ENCODE results near the gene PLXNA1. TPM values are rescaled to one million over a fixed set of nuclear protein-coding genes. Genes with fewer than 3 reads are reported as not detected.
A peak's percentile ranks its signal among the peaks of the same experiment; 100 is the strongest.

The PLXNA1 gene
- total RNA-seq, 1 donor: 107 TPM

DNA sequence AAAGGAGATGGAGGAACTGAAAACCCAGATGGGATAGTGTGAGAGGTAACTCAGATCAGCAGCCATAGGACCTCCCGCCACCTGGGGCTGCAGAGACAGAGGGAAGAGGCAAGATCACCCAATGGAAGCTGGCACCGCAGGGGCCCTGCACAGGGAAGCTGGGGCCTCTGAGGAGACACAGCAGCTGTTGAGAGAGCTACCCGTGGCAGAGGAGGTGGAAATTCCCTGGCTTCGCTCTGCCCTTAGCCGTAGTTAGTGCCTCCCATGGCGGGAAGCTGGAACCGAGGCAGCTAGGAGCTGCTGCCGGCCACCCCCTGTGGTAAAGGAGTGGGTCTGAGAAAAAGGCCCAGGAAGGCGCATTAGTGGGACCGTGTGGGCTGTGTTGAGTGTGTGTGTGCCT lies 18.0 kb upstream of the PLXNA1 start:
- DNase-seq (ENCODE audit: insufficient read length, low spot score, missing footprints): no peak
- Histone ChIP-seq H3K4me3 (ENCODE audit: insufficient read depth, low read length) (no peak overlapping the region), H3K4me1 (ENCODE audit: insufficient read depth, low read length) (peaks cover 35% of the 10 kb centered on the region), H3K27ac (ENCODE audit: low read depth, low read length) (no peak overlapping the region), H3K36me3 (ENCODE audit: insufficient read depth, low read length) (no peaks in the 10 kb centered on the region), H3K79me2 (ENCODE audit: insufficient read depth, low read length) (no peaks in the 10 kb centered on the region), H3K9me3 (ENCODE audit: low read depth, low read length) (no peaks in the 10 kb centered on the region), H3K4me2 (ENCODE audit: insufficient read depth, low read length) (no peak overlapping the region), H2AFZ (ENCODE audit: low read length) (no peak overlapping the region), H3K27me3 (ENCODE audit: insufficient read depth, low read length) (no peaks in the 10 kb centered on the region), H4K20me1 (ENCODE audit: insufficient read depth, low read length) (no peaks in the 10 kb centered on the region)
- TF ChIP-seq, protein P1, sequence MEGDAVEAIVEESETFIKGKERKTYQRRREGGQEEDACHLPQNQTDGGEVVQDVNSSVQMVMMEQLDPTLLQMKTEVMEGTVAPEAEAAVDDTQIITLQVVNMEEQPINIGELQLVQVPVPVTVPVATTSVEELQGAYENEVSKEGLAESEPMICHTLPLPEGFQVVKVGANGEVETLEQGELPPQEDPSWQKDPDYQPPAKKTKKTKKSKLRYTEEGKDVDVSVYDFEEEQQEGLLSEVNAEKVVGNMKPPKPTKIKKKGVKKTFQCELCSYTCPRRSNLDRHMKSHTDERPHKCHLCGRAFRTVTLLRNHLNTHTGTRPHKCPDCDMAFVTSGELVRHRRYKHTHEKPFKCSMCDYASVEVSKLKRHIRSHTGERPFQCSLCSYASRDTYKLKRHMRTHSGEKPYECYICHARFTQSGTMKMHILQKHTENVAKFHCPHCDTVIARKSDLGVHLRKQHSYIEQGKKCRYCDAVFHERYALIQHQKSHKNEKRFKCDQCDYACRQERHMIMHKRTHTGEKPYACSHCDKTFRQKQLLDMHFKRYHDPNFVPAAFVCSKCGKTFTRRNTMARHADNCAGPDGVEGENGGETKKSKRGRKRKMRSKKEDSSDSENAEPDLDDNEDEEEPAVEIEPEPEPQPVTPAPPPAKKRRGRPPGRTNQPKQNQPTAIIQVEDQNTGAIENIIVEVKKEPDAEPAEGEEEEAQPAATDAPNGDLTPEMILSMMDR (IDR thresholded peaks at IDR 0.05; ENCODE audit: extremely low read depth, low read depth, low read length): no peak

DNA sequence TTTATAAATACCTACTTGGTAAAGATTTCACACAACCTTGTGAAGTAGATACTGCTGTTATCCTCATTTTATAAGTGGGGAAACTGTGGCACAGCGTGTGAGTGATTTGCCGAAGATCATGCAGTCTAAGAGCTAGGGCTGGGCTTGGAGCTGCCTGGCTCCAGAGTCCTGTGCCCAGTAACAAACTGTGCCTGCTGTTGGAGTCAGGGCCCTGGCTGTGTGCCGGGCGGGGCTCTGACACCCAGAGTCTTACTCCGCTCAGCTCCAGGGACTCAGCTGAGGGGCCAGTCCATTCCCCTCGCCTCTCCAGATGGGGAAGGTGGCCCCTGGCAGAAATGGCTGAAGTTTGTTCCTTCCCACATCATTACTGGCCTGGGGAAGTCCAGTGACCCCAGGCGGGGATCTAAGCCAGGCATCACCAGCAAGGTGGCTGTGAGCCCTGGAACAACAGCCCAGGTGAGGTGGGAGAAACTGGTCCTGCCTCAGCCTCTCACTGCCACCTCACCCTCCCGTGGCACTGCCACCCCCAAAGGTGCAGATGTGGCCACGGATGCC lies 17.3 kb upstream of the PLXNA1 start:
- Histone ChIP-seq H3K4me1 (ENCODE audit: insufficient read depth, low read length) (peaks cover 33% of the 10 kb centered on the region), H3K4me2 (ENCODE audit: insufficient read depth, low read length) (no peak overlapping the region), H3K4me3 (ENCODE audit: insufficient read depth, low read length) (no peak overlapping the region), H3K79me2 (ENCODE audit: insufficient read depth, low read length) (no peaks in the 10 kb centered on the region), H3K27ac (ENCODE audit: low read depth, low read length) (no peak overlapping the region), H3K36me3 (ENCODE audit: insufficient read depth, low read length) (no peaks in the 10 kb centered on the region), H4K20me1 (ENCODE audit: insufficient read depth, low read length) (no peaks in the 10 kb centered on the region), H2AFZ (ENCODE audit: low read length) (no peak overlapping the region), H3K9me3 (ENCODE audit: low read depth, low read length) (no peaks in the 10 kb centered on the region), H3K27me3 (ENCODE audit: insufficient read depth, low read length) (no peaks in the 10 kb centered on the region)
- DNase-seq (ENCODE audit: insufficient read length, low spot score, missing footprints): no peak
- TF ChIP-seq, protein P1 (IDR thresholded peaks at IDR 0.05; ENCODE audit: extremely low read depth, low read depth, low read length): no peak

DNA sequence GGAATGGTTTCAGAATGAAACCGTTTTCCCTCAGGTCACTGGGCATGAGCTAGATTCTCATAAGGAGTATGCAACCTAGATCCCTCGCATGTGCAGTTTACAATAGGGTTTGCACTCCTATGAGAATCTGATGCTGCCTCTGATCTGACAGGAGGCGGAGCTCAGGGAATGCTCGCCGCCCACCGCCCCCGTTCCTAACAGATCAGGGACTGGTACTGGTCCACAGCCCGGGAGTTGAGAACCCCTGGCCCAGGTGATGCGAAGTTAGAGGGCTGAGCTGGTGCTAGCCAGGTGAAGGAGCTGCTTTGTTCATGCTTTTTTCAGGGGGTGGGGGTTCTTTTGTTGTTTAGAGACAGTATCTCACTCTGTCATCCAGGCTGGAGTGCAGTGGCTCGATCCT lies 15.5 kb upstream of the PLXNA1 start:
- peaks cover 35% of the 10 kb centered on the region for H3K4me1 ChIP-seq (ENCODE audit: insufficient read depth, low read length)
- no peak for DNase-seq (ENCODE audit: insufficient read length, low spot score, missing footprints)
- H3K79me2 ChIP-seq (ENCODE audit: insufficient read depth, low read length): no peaks in the 10 kb centered on the region
- no peak overlapping the region for H3K4me2 ChIP-seq (ENCODE audit: insufficient read depth, low read length)
- TF ChIP-seq, protein P1 (IDR thresholded peaks at IDR 0.05; ENCODE audit: extremely low read depth, low read depth, low read length): no peak
- H3K27me3 ChIP-seq (ENCODE audit: insufficient read depth, low read length): no peaks in the 10 kb centered on the region
- no peaks in the 10 kb centered on the region for H3K36me3 ChIP-seq (ENCODE audit: insufficient read depth, low read length)
- H4K20me1 ChIP-seq (ENCODE audit: insufficient read depth, low read length): no peaks in the 10 kb centered on the region
- H3K27ac ChIP-seq (ENCODE audit: low read depth, low read length): no peak overlapping the region
- no peak overlapping the region for H2AFZ ChIP-seq (ENCODE audit: low read length)
- no peak overlapping the region for H3K4me3 ChIP-seq (ENCODE audit: insufficient read depth, low read length)
- H3K9me3 ChIP-seq (ENCODE audit: low read depth, low read length): no peaks in the 10 kb centered on the region

DNA sequence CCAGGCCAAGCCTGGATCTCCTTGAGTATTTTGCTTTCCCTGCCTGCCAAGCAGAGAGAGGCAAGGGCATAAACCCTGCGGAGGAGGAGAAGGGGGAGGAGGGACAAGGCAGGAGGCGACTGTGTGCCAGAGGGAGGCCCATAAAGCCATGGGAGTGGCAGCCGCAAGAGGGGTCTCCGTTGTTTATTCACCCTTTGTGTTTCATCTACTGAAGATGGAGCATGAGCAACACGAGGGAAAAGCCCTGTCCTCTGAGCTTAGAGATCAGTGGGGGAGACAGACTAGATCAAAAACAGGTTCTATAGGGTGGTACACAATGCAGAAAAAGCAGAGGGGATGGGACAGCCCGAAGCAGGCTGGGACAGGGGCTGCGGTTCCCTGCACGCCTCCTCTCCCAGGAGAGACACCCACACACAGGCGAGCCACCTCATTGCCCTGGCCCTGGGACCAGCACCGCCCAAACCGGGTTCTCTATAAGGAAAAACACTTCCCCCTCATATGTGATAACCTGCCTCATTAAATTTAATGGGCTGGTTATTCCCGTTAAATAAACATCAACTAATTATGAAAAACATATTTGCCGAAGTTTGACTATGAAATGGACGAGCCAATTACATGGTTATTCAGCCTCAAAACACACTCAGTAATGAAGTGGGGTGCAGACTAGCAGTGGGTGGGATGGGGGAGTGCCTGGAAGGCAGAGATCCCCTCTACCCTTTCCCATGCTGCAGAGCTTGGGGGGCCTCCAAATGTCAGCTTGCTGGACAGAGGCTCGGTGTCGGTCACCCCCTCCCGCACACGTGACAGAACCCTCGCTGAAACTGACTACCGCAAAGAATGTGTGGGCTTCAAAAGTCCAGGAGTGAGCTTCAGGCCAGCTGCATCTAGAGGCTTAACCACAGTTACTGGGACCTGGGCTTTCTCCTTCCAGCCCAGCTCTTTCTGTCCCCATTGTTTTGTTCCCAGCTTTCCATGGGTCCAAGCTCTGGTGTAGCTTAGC lies 14.2 kb upstream of the PLXNA1 start:
- no peaks in the 10 kb centered on the region for H4K20me1 ChIP-seq (ENCODE audit: insufficient read depth, low read length)
- TF ChIP-seq, protein P1 (IDR thresholded peaks at IDR 0.05; ENCODE audit: extremely low read depth, low read depth, low read length): no peak
- H3K27ac ChIP-seq (ENCODE audit: low read depth, low read length): peak overlapping the region; percentile 82
- H3K79me2 ChIP-seq (ENCODE audit: insufficient read depth, low read length): no peaks in the 10 kb centered on the region
- H3K36me3 ChIP-seq (ENCODE audit: insufficient read depth, low read length): no peaks in the 10 kb centered on the region
- DNase-seq (ENCODE audit: insufficient read length, low spot score, missing footprints): no peak
- H3K4me3 ChIP-seq (ENCODE audit: insufficient read depth, low read length): peak overlapping the region; percentile 56
- peak overlapping the region; percentile 79 for H3K4me2 ChIP-seq (ENCODE audit: insufficient read depth, low read length)
- no peaks in the 10 kb centered on the region for H3K9me3 ChIP-seq (ENCODE audit: low read depth, low read length)
- H3K27me3 ChIP-seq (ENCODE audit: insufficient read depth, low read length): no peaks in the 10 kb centered on the region
- peaks cover 36% of the 10 kb centered on the region for H3K4me1 ChIP-seq (ENCODE audit: insufficient read depth, low read length)
- H2AFZ ChIP-seq (ENCODE audit: low read length): peak overlapping the region; percentile 9
